Sciatic nerve (tissue), 2 donors: ENCODE results near the gene WDR83. TPM values are rescaled to one million over a fixed set of nuclear protein-coding genes. Genes with fewer than 3 reads are reported as not detected.
"Not testable (repeated sequence)": the region's sequence is repeated elsewhere in the genome, so short reads cannot be mapped to it uniquely, and the experiment has no call there.

Experiments
- ATAC-seq: fragments of 200-7000 bp; cut with Tn5 transposase; one replicate; pipeline ENCODE4 v1.9.1; 2020; ENCODE audit warnings: mild to moderate bottlenecking, moderate library complexity
- DNase-seq: peaks from one replicate; pipeline ENCODE4 v3.0.0-alpha.2; 2020; ENCODE audit warnings: low spot score
- intact Hi-C: fragments of 100-400 bp; cut with DNase I; formaldehyde crosslinking; loops from one replicate; pipeline ENCODE4 v1.14.2; 2022
- total RNA-seq: library from RNA; stranded (reverse); fragmentation: NEBNext Ultra II Directional; extraction: Animal tissue kit (Norgen Biotek cat#: 25700); gene quantifications from one replicate; pipeline ENCODE4 v1.2.1, GENCODE V29; 2021
- donor health status: DM: no; HTN: no; CAD: no.
- donor health status: DM: no; HTN: no; CAD: no.

The WDR83 gene
- total RNA-seq, 1 donor from 2014 or later = 12.3 TPM

GRCh38 chr19:12705169-12705568 is 38.6 kb downstream of the WDR83 start:
- no peak for ATAC-seq
- intact Hi-C loops = no loop called here
- DNase-seq = no peak

GRCh38 chr19:12705654-12706331 is 39.2 kb downstream of the WDR83 start:
- no peak for DNase-seq
- no peak for ATAC-seq
- intact Hi-C loops = no loop called here

- ATAC-seq (no peak), DNase-seq (no peak)
- intact Hi-C loops = no loop called here
Measured at GRCh38 chr19:12706332-12706718, 39.7 kb downstream of the WDR83 start.

GRCh38 chr19:12708641-12709040 is 42.0 kb downstream of the WDR83 start:
- no peak for ATAC-seq
- DNase-seq = no peak
- intact Hi-C loops = no loop called here

GRCh38 chr19:12711187-12711586 is 44.6 kb downstream of the WDR83 start:
- intact Hi-C loops = no loop called here
- ATAC-seq (no peak), DNase-seq (no peak)

GRCh38 chr19:12712077-12712476 is 45.5 kb downstream of the WDR83 start:
- intact Hi-C loops, ATAC-seq, DNase-seq: not testable (repeated sequence)

- ATAC-seq, intact Hi-C loops, DNase-seq: not testable (repeated sequence)
Measured at GRCh38 chr19:12713304-12713703, 46.7 kb downstream of the WDR83 start.

- ATAC-seq (no peak), DNase-seq (no peak)
- intact Hi-C loops = no loop called here
Measured at GRCh38 chr19:12715102-12715501, 48.5 kb downstream of the WDR83 start.

- intact Hi-C loops = no loop called here
- DNase-seq (no peak), ATAC-seq (no peak)
Measured at GRCh38 chr19:12715929-12716328, 49.3 kb downstream of the WDR83 start.

GRCh38 chr19:12720296-12720695 is 53.7 kb downstream of the WDR83 start:
- intact Hi-C loops = no loop called here
- ATAC-seq = no peak
- no peak for DNase-seq

GRCh38 chr19:12720851-12721655 is 54.4 kb downstream of the WDR83 start:
- ATAC-seq = no peak
- intact Hi-C loops = no loop called here
- no peak for DNase-seq

- DNase-seq = peak; percentile 81
- intact Hi-C loops = no loop called here
- ATAC-seq = peak; percentile 50
Measured at GRCh38 chr19:12721656-12722565, 55.3 kb downstream of the WDR83 start.

- ATAC-seq = peak; percentile 96
- intact Hi-C loops = no loop called here
Measured at GRCh38 chr19:12722566-12723380, 56.2 kb downstream of the WDR83 start.

GRCh38 chr19:12723381-12723640 is 56.7 kb downstream of the WDR83 start:
- ATAC-seq (no peak), DNase-seq (no peak)
- intact Hi-C loops = no loop called here

More at GRCh38 chr19:12722566-12723380, 56.2 kb downstream of the WDR83 start:
- DNase-seq = peak; percentile 97

GRCh38 chr19:12723641-12724426 is 57.2 kb downstream of the WDR83 start, which contains the start of gene TNPO2:
TNPO2 (minus strand) TSS chr19:12723932; CDS start chr19:12720977, 2,955 bp downstream.
- DNase-seq (no peak), ATAC-seq (peak; percentile 66)
- intact Hi-C loops = no loop called here
